Keratinocyte (primary cell): ENCODE results near the gene ARRDC1. TPM values are rescaled to one million over a fixed set of nuclear protein-coding genes. Genes with fewer than 3 reads are reported as not detected.

ENCODE experiments used
- DNase-seq: peaks from one replicate; pipeline ENCODE4 v3.0.0-alpha.2; 2011; ENCODE audit warnings: low read depth, missing footprints, low spot score
- FAIRE-seq: peaks from 2 replicates; lab custom pipeline; 2011; peaks lifted over from hg19 to GRCh38; lab: Jason Lieb, UNC
- H2AFZ ChIP-seq: 2 replicates; pipeline ENCODE4 v1.6.0; 2012; ENCODE audit warnings: low read length, control low read depth, inconsistent platforms; ENCODE audit not compliant: control insufficient read depth
- H3K27ac ChIP-seq: 2 replicates; pipeline ENCODE4 v1.5.1; 2011; ENCODE audit warnings: low read length; ENCODE audit not compliant: control insufficient read depth, insufficient read depth
- H3K27me3 ChIP-seq: 3 replicates; pipeline ENCODE4 v1.6.0; 2011; ENCODE audit warnings: low read length; ENCODE audit not compliant: control insufficient read depth, insufficient read depth; ENCODE audit errors: extremely low read depth
- H3K36me3 ChIP-seq, 2 experiments: 2 replicates in 1 of 2; 3 replicates in 1 of 2; pipeline ENCODE4 v1.5.1; 2011; ENCODE audit warnings: low read length in 2 of 2, mild to moderate bottlenecking in 1 of 2; ENCODE audit not compliant: control insufficient read depth in 2 of 2, insufficient read depth in 2 of 2; ENCODE audit errors: extremely low read depth in 1 of 2
- H3K4me1 ChIP-seq: 3 replicates; pipeline ENCODE4 v1.5.1; 2011; ENCODE audit warnings: low read length; ENCODE audit not compliant: control insufficient read depth, insufficient read depth; ENCODE audit errors: extremely low read depth
- H3K4me2 ChIP-seq: 3 replicates; pipeline ENCODE4 v1.6.0; 2011; ENCODE audit warnings: low read depth, low read length; ENCODE audit not compliant: control insufficient read depth, insufficient read depth; ENCODE audit errors: extremely low read depth
- H3K4me3 ChIP-seq, 3 experiments: fragments of 200-600 bp in 1 of 3; sonication (generic) in 1 of 3; 2 replicates in 2 of 3; 3 replicates in 1 of 3; pipeline ENCODE4 v1.5.1; 2011 to 2016; ENCODE audit warnings: low read length in 3 of 3, mild to moderate bottlenecking in 3 of 3, control low read depth in 2 of 3, inconsistent platforms in 1 of 3, low read depth in 1 of 3, mixed read lengths in 1 of 3, mixed run types in 1 of 3, moderate library complexity in 1 of 3; ENCODE audit not compliant: control insufficient read depth in 2 of 3, insufficient read depth in 2 of 3; ENCODE audit errors: extremely low read depth in 1 of 3
- H3K79me2 ChIP-seq: 2 replicates; pipeline ENCODE4 v1.6.0; 2012; ENCODE audit warnings: low read length; ENCODE audit not compliant: control insufficient read depth, insufficient read depth
- H3K9ac ChIP-seq: 3 replicates; pipeline ENCODE4 v1.6.0; 2011; ENCODE audit warnings: low read length; ENCODE audit not compliant: control insufficient read depth, insufficient read depth; ENCODE audit errors: extremely low read depth
- H3K9me1 ChIP-seq: 3 replicates; pipeline ENCODE4 v1.6.0; 2011; ENCODE audit warnings: low read length; ENCODE audit not compliant: control insufficient read depth, insufficient read depth; ENCODE audit errors: extremely low read depth
- H3K9me3 ChIP-seq: 2 replicates; pipeline ENCODE4 v1.5.1; 2012; ENCODE audit warnings: low read depth, low read length; ENCODE audit not compliant: control insufficient read depth
- H4K20me1 ChIP-seq: 3 replicates; pipeline ENCODE4 v1.6.0; 2011; ENCODE audit warnings: low read length; ENCODE audit not compliant: control insufficient read depth, insufficient read depth; ENCODE audit errors: extremely low read depth
- CTCF ChIP-seq, 3 experiments: IDR thresholded peaks in 1 of 3; conservative IDR thresholded peaks in 1 of 3; optimal IDR thresholded peaks in 1 of 3; 2 replicates in 2 of 3; 3 replicates in 1 of 3; pipeline versions ENCODE3 to v1.5.1; 2011; ENCODE audit warnings: low read length in 3 of 3, mild to moderate bottlenecking in 3 of 3, moderate library complexity in 2 of 3, control low read depth in 1 of 3, inconsistent platforms in 1 of 3; ENCODE audit not compliant: insufficient read depth in 2 of 3; ENCODE audit errors: extremely low read depth in 1 of 3
- EZH2 ChIP-seq: IDR thresholded peaks from one replicate; pipeline ENCODE4 v1.6.1; 2012; ENCODE audit warnings: inconsistent platforms, mild to moderate bottlenecking, low read length, moderate library complexity
- dilution Hi-C: fragments of 300-500 bp; cut with MboI; formaldehyde crosslinking; loops from one replicate; pipeline ENCODE4 v1.7.0; 2020; ENCODE audit warnings: low sequenced_read_pairs; ENCODE audit not compliant: extremely low pct_ligation_motif_present
- polyA plus RNA-seq, 5 experiments: library from polyadenylated mRNA; depleted of rRNA in 3 of 5; stranded (reverse) in 3 of 5; stranded (forward) in 1 of 5; unstranded in 1 of 5; fragments of >200 nt; gene quantifications; 1 replicate in 1 of 5; 2 replicates in 3 of 5; 3 replicates in 1 of 5; pipeline versions ENCODE4 v1.2.1 to v1.2.3, GENCODE V29; 2011 to 2012; ENCODE audit warnings: missing spikeins in 2 of 5, low read depth in 1 of 5, low replicate concordance in 1 of 5

ARRDC1 gene
- polyA plus RNA-seq, 1 donor (not counting 4 experiments of a cell fraction or from before 2014, with no cell fraction given) = 94.7 TPM

DNA sequence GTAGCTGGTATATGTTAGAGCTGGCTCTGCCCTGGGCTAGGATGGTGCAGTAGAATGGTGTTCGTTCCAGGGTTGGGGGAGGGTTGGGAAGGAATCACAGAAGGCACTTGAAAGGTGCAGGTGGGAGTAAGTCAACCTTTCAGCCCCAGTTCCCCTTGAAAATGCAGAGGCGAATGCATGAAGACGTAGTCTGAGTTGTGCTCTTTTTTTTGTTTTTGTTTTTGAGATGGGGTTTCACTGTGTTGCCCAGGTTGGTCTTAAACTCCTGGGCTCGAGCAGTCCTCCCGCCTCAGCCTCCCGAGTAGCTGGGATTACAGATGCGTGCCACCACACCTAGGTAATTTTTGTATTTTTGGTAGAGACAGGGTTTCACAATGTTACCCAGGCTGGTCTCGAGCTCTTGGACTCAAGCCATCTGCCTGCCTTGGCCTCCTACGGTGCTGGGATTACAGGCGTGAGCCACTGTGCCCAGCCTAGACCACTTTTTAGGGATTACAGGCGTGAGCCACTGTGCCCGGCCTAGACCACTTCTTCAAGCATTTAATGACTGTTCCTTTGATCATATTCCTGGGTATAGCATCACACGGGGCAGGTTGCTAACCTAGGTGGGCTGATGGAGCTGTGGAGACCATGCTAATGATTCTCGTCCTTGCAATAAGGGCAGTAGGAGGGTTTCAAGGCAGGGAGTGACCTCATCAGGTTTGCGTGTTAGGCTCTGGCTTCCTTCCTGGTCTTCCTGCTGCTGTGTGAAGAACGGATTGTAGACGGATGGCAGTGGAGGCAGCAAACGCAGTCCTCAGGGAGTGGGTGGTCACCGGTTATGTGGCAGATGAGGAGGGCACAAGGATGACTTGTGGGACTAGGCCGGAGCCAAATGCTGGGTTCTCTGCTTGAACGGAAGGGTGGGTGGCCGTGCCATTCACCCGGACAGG lies 27.0 kb downstream of the ARRDC1 start:
- H3K79me2 ChIP-seq = peaks cover 95% of the 10 kb centered on the region
- H3K27me3 ChIP-seq = no peaks in the 10 kb centered on the region
- H3K9me1 ChIP-seq = peaks cover 4% of the 10 kb centered on the region
- no peak overlapping the region for H3K9ac ChIP-seq
- no peaks in the 10 kb centered on the region for H3K4me1 ChIP-seq
- no peak for TF ChIP-seq EZH2
- TF ChIP-seq CTCF (optimal IDR thresholded peaks at IDR 0.05 in 1 of 3, IDR thresholded peaks at IDR 0.05 in 1 of 3, conservative IDR thresholded peaks at IDR 0.05 in 1 of 3; ENCODE audit: extremely low read depth in 1 of 3, insufficient read depth in 2 of 3, low read length in 3 of 3) = no peak
- DNase-seq = no peak
- H3K27ac ChIP-seq = no peak overlapping the region
- no peak for FAIRE-seq
- H2AFZ ChIP-seq = no peak overlapping the region
- peaks cover 0 to 6% of the 10 kb centered on the region in 2 experiments for H3K36me3 ChIP-seq
- peaks cover 8% of the 10 kb centered on the region for H4K20me1 ChIP-seq
- no peak overlapping the region for H3K4me3 ChIP-seq
- dilution Hi-C loops = no loop called here
- H3K4me2 ChIP-seq = no peak overlapping the region
- H3K9me3 ChIP-seq = no peaks in the 10 kb centered on the region

GRCh38 chr9:137634016-137634415 lies 28.5 kb downstream of the ARRDC1 start:
- no peak for DNase-seq
- peaks cover 4% of the 10 kb centered on the region for H3K9me1 ChIP-seq
- no peak overlapping the region for H3K27ac ChIP-seq
- dilution Hi-C loops = no loop called here
- no peak overlapping the region for H3K4me2 ChIP-seq
- no peak overlapping the region for H3K9ac ChIP-seq
- no peaks in the 10 kb centered on the region for H3K27me3 ChIP-seq
- H3K9me3 ChIP-seq = no peaks in the 10 kb centered on the region
- H3K79me2 ChIP-seq = peaks cover 95% of the 10 kb centered on the region
- peaks cover 2 to 3% of the 10 kb centered on the region in 2 experiments for H3K36me3 ChIP-seq
- H3K4me1 ChIP-seq = no peaks in the 10 kb centered on the region
- H4K20me1 ChIP-seq = peaks cover 8% of the 10 kb centered on the region
- TF ChIP-seq EZH2 (no peak), CTCF (optimal IDR thresholded peaks at IDR 0.05 in 1 of 3, IDR thresholded peaks at IDR 0.05 in 1 of 3, conservative IDR thresholded peaks at IDR 0.05 in 1 of 3; ENCODE audit: extremely low read depth in 1 of 3, insufficient read depth in 2 of 3, low read length in 3 of 3) (no peak)
- no peak for FAIRE-seq
- H2AFZ ChIP-seq = no peak overlapping the region
- H3K4me3 ChIP-seq = no peak overlapping the region
